Esophagus muscularis mucosa (tissue), 4 donors: ENCODE measurements around the gene PKM.

Experiments used
- EP300 ChIP-seq: sonication (generic); formaldehyde crosslinking; IDR thresholded peaks from one replicate; pipeline ENCODE4 v1.6.1; 2017; ENCODE audit warnings: antibody characterized with exemption
- POLR2A ChIP-seq: fragments of 450-650 bp; IDR thresholded peaks from one replicate; pipeline ENCODE4 v1.6.1; 2017; ENCODE audit warnings: antibody characterized with exemption, moderate library complexity, mild to moderate bottlenecking, low read depth
- TF ChIP-seq, protein P1 (sequence below), 3 experiments: fragments of 200-600 bp in 2 of 3; fragments of 450-650 bp in 1 of 3; sonication (generic) in 2 of 3; IDR thresholded peaks; one replicate each; pipeline ENCODE4 v1.5.1; 2017 to 2019; ENCODE audit warnings: antibody characterized with exemption in 3 of 3, mild to moderate bottlenecking in 2 of 3, moderate library complexity in 1 of 3

DNA sequence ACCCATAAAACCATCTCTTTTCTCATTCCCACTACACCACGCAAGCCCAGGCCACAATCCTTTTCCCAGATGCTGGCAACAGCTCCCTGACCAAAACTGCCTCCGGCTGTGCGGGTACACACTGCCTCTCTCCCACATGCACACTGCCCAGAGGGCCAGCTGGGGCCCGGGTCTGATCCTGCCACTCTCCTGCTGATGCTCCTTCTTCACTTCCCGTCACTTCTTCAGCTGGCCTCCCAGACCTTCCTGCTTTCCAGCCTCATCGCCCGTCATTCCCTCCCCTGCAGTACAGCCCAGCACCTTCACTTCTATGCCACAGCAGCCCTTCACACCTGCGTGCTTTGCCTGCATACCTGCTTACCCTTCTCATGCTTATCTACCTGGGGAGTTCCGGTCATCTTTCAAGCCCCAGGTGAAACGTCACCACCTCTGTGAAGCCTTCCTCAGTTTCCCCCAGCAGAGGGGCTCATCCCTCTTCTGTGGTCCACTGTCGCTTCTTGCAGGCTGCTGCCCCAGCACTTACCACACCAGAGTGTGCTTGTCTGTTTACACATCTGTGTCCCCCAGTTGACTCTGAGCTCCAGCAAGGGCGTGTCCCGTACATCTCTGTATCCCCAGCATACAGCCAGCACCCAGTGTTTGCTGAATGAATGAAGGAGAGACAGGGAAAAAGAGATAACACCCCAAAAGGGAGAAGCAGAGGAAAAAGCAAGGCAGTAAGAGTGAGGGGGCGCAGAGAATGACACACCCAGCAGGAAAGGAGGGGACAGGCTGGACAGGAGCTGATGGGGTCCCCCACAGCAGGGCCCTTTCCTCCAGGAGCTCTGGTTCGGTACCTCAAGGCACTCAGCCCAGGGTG, 55.6 kb downstream of the PKM start:
- no peak for TF ChIP-seq POLR2A
- TF ChIP-seq, protein P1, sequence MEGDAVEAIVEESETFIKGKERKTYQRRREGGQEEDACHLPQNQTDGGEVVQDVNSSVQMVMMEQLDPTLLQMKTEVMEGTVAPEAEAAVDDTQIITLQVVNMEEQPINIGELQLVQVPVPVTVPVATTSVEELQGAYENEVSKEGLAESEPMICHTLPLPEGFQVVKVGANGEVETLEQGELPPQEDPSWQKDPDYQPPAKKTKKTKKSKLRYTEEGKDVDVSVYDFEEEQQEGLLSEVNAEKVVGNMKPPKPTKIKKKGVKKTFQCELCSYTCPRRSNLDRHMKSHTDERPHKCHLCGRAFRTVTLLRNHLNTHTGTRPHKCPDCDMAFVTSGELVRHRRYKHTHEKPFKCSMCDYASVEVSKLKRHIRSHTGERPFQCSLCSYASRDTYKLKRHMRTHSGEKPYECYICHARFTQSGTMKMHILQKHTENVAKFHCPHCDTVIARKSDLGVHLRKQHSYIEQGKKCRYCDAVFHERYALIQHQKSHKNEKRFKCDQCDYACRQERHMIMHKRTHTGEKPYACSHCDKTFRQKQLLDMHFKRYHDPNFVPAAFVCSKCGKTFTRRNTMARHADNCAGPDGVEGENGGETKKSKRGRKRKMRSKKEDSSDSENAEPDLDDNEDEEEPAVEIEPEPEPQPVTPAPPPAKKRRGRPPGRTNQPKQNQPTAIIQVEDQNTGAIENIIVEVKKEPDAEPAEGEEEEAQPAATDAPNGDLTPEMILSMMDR (IDR thresholded peaks at IDR 0.05) = no peak
- TF ChIP-seq EP300 = no peak
